HL-60 (cell line): Measurements from ENCODE around the gene ELMO1.
A peak's percentile ranks its signal among the peaks of the same experiment; 100 is the strongest.

Source experiments
- DNase-seq, 2 experiments: peaks; one replicate each; pipeline ENCODE4 v3.0.0-alpha.2; 2010 to 2020; ENCODE audit warnings: low read depth in 1 of 2, low spot score in 1 of 2
- H3K27ac ChIP-seq: fragments of 250-450 bp; sonication (Bioruptor Pico); replicated peaks from 2 replicates; pipeline ENCODE4 v1.5.1; 2020; ENCODE audit warnings: mild to moderate bottlenecking, moderate library complexity
- H3K27me3 ChIP-seq: fragments of 250-450 bp; sonication (Bioruptor Pico); 2 replicates; pipeline ENCODE4 v1.5.1; 2021; ENCODE audit warnings: mild to moderate bottlenecking, moderate library complexity; ENCODE audit not compliant: insufficient read depth, poor library complexity, severe bottlenecking
- H3K4me3 ChIP-seq: replicated peaks from 2 replicates; pipeline ENCODE4 v1.5.1; 2011; ENCODE audit warnings: mild to moderate bottlenecking, control low read depth, low read length; ENCODE audit not compliant: insufficient read depth
- CTCF ChIP-seq: IDR thresholded peaks from one replicate; pipeline ENCODE4 v1.5.1; 2011; ENCODE audit warnings: low read length, control low read depth, inconsistent platforms; ENCODE audit not compliant: insufficient read depth
- GABPA ChIP-seq: IDR thresholded peaks from 2 replicates; pipeline ENCODE4 v1.6.1; 2012; ENCODE audit warnings: low read depth
- POLR2AphosphoS5 ChIP-seq: IDR thresholded peaks from 2 replicates; pipeline ENCODE4 v1.6.1; 2012; ENCODE audit warnings: low read depth
- REST ChIP-seq: IDR thresholded peaks from 2 replicates; pipeline ENCODE4 v1.6.1; 2012; ENCODE audit warnings: low read depth; ENCODE audit not compliant: insufficient replicate concordance
- SPI1 ChIP-seq: IDR thresholded peaks from 2 replicates; pipeline ENCODE4 v1.6.1; 2012; ENCODE audit warnings: low read depth, mild to moderate bottlenecking, borderline replicate concordance

The ELMO1 gene

GRCh38 chr7:37357637-37357996 is 91.0 kb downstream of the ELMO1 start:
- no peaks in the 10 kb centered on the region for H3K27me3 ChIP-seq
- H3K27ac ChIP-seq, result no peak overlapping the region
- H3K4me3 ChIP-seq, result no peak overlapping the region
- no peak for TF ChIP-seq CTCF
- DNase-seq, result no peak

GRCh38 chr7:37356911-37357636 is 91.6 kb downstream of the ELMO1 start:
- DNase-seq, result no peak
- Histone ChIP-seq H3K27ac (no peak overlapping the region), H3K4me3 (no peak overlapping the region), H3K27me3 (no peaks in the 10 kb centered on the region)
- no peak for TF ChIP-seq GABPA

- H3K27me3 ChIP-seq, result no peaks in the 10 kb centered on the region
- peak overlapping the region; percentile 79 for H3K27ac ChIP-seq
- no peak overlapping the region for H3K4me3 ChIP-seq
- DNase-seq, result peak; percentile 94 to 95
- peak; percentile 89 for TF ChIP-seq SPI1
- TF ChIP-seq GABPA, result no peak
- peak; percentile 71; the same call in 1 of the 2 replicates for TF ChIP-seq POLR2AphosphoS5
These were observed 94.0 kb downstream of the ELMO1 start for GRCh38 chr7:37354656-37355131.

- TF ChIP-seq POLR2AphosphoS5 (no peak), REST (no peak), CTCF (no peak), GABPA (no peak), SPI1 (no peak)
- no peak for DNase-seq
- Histone ChIP-seq H3K27me3 (no peaks in the 10 kb centered on the region), H3K4me3 (no peak overlapping the region), H3K27ac (peak overlapping the region; percentile 79)
These were observed 94.6 kb downstream of the ELMO1 start for GRCh38 chr7:37353949-37354655.

- TF ChIP-seq POLR2AphosphoS5 (no peak), CTCF (peak; percentile 86)
- Histone ChIP-seq H3K27ac (peak overlapping the region; percentile 79), H3K27me3 (no peaks in the 10 kb centered on the region), H3K4me3 (peak overlapping the region; percentile 44)
- DNase-seq, result peak; percentile 54 to 65
These were observed 95.4 kb downstream of the ELMO1 start for GRCh38 chr7:37352974-37353948.
